SK-N-MC (cell line): ENCODE data around the gene NCCRP1.

Experiments used
- EZH2 ChIP-seq: fragments of 200-600 bp; sonication (generic); IDR thresholded peaks from one replicate; pipeline ENCODE4 v1.6.1; 2017; ENCODE audit warnings: antibody characterized with exemption
- FOXP2 ChIP-seq: optimal IDR thresholded peaks from 2 replicates; pipeline ENCODE3; 2011; ENCODE audit warnings: mild to moderate bottlenecking, moderate library complexity; ENCODE audit not compliant: insufficient read depth; ENCODE audit errors: extremely low read length, control extremely low read depth
- POLR2AphosphoS5 ChIP-seq: IDR thresholded peaks from 2 replicates; pipeline ENCODE4 v1.6.1; 2012; ENCODE audit warnings: mild to moderate bottlenecking, low read depth, low read length, borderline replicate concordance

GRCh38 chr19:39154629-39155100, 42.1 kb upstream of the NCCRP1 start:
- TF ChIP-seq POLR2AphosphoS5 (no peak), EZH2 (no peak), FOXP2 (no peak)
